ENCODE measurements around the gene MYBPC1.

- no peak for TF ChIP-seq CTCF (conservative IDR thresholded peaks at IDR 0.05; ENCODE audit: low read length)
- TF ChIP-seq EZH2phosphoT487 (IDR thresholded peaks at IDR 0.05; ENCODE audit: borderline replicate concordance) = no peak
Observed at GRCh38 chr12:101592921-101593320, 1.9 kb upstream of the MYBPC1 start.
